SU-DHL-6 (cell line): ENCODE measurements around the gene RAD51B.

Experiments
- CTCF ChIP-seq: fragments of 200-600 bp; sonication (generic); IDR thresholded peaks from one replicate; pipeline ENCODE4 v1.5.1; 2017; ENCODE audit warnings: antibody characterized with exemption, mild to moderate bottlenecking, low read length, moderate library complexity; ENCODE audit not compliant: insufficient read depth, poor library complexity, severe bottlenecking
- EZH2phosphoT487 ChIP-seq: fragments of 200-600 bp; sonication (generic), shearing (Covaris generic); conservative IDR thresholded peaks from 2 replicates; pipeline ENCODE4 v1.6.1; 2018; ENCODE audit warnings: mild to moderate bottlenecking, antibody characterized with exemption, low read length, moderate library complexity, mixed read lengths

GRCh38 chr14:68230950-68231717 lies 411.6 kb downstream of the RAD51B start:
- TF ChIP-seq CTCF: no peak
- TF ChIP-seq EZH2phosphoT487: no peak
